GM18951 (cell line): ENCODE results near the gene NFASC.

Experiments
- POLR2A ChIP-seq: IDR thresholded peaks from 4 replicates; pipeline ENCODE4 v1.6.1; 2011; ENCODE audit warnings: mild to moderate bottlenecking; ENCODE audit not compliant: insufficient read length, insufficient read depth; ENCODE audit errors: extremely low read depth
- in situ Hi-C: fragments of 300-500 bp; cut with MboI; formaldehyde crosslinking; loops from one replicate; pipeline ENCODE4 v1.12.0; 2022; ENCODE audit warnings: low sequenced_read_pairs, mixed read lengths, inconsistent platforms; ENCODE audit not compliant: unreplicated experiment

Gene NFASC

DNA sequence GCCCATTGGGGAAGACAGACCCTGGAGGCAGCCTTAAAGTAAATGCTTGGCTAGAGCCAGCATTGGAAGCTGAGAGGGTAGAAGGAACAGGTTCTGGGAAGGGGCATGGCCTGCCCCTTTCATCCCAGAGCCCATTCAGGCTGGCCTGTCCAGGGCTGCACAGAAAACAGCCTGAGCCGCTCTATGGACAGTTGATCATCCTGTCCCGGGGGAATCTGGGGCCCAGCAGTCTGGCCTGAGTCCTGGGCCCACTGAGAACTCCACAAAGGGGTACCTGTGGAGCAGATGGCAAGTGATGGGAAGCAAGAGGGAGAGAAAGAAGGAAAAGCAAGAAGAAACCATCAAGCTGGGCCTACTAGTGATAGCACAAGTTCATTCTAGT, 200.4 kb downstream of the NFASC start:
- no peak for TF ChIP-seq POLR2A
- in situ Hi-C loops = no loop called here

GRCh38 chr1:205071801-205072200, 201.1 kb downstream of the NFASC start:
- no peak for TF ChIP-seq POLR2A
- in situ Hi-C loops = no loop called here

- no peak for TF ChIP-seq POLR2A
- in situ Hi-C loops = no loop called here
Measured at GRCh38 chr1:205072286-205072685, 201.6 kb downstream of the NFASC start.
